ENCODE measurements around the gene ADARB2.
A peak's percentile ranks its signal among the peaks of the same experiment; 100 is the strongest.
"Not testable (repeated sequence)": the region's sequence is repeated elsewhere in the genome, so short reads cannot be mapped to it uniquely, and the experiment has no call there.

The ADARB2 gene

DNA sequence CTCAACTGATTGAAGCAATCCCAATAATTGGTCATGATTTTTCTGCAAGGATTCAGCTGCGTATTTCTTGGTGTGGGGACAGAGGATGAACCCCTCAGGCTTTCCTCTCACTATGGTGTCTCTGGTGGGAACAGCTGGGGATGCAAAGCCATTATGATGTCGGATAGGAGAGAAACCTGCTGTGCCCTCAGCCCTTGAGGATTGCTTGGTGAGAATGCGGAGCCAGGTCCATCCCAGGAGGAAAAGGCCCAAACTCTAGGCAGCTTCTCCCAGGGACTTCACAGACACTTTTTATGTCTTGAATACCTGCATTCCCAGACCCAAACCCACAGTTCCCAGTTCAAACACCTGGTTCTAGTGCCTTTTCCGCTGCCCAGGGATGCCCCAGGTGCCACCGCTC lies 379.2 kb downstream of the ADARB2 start:
- Mint-ChIP-seq H3K4me1 (peaks cover 9% of the 10 kb centered on the region), H3K4me3 (no peak overlapping the region), H3K36me3 (no peaks in the 10 kb centered on the region), H3K9me3 (no peaks in the 10 kb centered on the region), H3K27ac (no peak overlapping the region)
- no peak for DNase-seq (ENCODE audit: low spot score in 2 of 2)
- no peak for ATAC-seq

DNA sequence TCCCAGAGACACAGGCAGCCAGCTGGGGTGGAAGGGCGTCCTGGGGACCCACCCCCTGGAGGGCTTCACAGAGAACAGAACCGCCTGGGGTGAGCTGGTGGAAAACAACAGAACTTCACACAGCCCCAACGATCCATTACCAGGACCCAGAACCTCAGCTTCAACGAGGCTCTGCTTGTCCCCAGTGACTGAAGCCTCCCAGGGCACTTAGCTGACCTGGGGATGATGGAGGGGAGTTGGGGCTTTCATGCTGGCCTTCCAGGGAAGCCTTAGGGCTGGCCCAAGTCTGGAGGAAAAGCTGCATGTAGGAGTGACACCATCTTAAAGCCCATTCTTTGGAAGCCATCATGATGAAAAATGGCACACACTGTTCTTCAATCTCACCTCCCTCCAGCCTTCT lies 381.0 kb downstream of the ADARB2 start:
- Mint-ChIP-seq H3K27ac (no peak overlapping the region), H3K4me1 (peaks cover 9% of the 10 kb centered on the region), H3K36me3 (no peaks in the 10 kb centered on the region), H3K9me3 (no peaks in the 10 kb centered on the region), H3K4me3 (no peak overlapping the region)
- ATAC-seq (no peak), DNase-seq (ENCODE audit: low spot score in 2 of 2) (no peak)

DNA sequence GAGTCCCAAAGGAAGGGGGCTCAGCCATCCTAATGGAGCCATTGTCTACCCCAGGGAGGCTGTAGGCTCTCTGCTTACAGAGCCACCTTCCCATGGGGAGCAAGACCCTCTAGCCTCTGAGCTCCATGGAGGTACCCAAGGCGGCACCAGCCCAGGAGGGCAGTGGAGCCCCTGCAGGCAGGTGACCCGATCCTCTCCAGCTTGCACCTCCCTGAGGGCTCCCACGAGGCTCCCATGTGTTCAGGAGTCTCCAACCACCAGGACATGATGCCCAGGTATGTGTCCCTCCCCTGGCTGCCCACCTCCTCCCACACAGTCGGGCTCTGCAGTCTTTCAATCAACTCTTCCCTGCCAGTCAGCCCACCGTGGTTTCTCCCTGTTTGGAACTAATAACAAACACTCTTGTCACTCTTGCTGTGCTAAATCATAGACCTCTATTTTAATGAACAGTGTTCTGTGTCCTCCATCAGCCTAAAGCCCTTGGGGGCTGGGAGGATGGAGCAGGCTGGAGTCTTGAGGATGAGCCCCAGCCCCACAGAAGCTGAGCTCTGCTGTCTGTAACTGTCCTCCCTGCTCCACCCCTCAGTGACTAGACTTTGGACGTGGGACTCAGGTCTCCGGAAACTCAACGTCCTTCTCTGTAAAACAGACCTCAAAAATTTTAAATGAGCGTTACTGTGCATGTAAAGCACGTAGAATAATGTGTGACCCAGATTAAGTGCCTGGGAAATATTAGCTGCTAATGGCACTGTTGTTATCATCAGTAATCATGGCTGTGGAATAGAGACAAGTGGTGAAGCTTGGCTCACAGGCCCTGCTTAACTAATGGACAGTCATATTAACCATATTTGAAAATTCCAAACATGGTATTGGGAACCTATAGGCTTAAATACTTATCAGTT lies 382.3 kb downstream of the ADARB2 start:
- no peak overlapping the region for H3K27ac Mint-ChIP-seq
- no peaks in the 10 kb centered on the region for H3K9me3 Mint-ChIP-seq
- no peaks in the 10 kb centered on the region for H3K36me3 Mint-ChIP-seq
- ATAC-seq (peak; percentile 36), DNase-seq (ENCODE audit: low spot score in 2 of 2) (no peak)
- H3K4me1 Mint-ChIP-seq = peaks cover 14% of the 10 kb centered on the region
- H3K4me3 Mint-ChIP-seq = no peak overlapping the region

- H3K9me3 Mint-ChIP-seq; H3K27ac Mint-ChIP-seq; H3K36me3 Mint-ChIP-seq; ATAC-seq; DNase-seq (ENCODE audit: low spot score in 2 of 2); H3K4me3 Mint-ChIP-seq: not testable (repeated sequence)
- H3K4me1 Mint-ChIP-seq = peaks cover 11% of the 10 kb centered on the region
Observed at GRCh38 chr10:1352296-1352695, 385.0 kb downstream of the ADARB2 start.

GRCh38 chr10:1348773-1349050 lies 388.6 kb downstream of the ADARB2 start:
- Mint-ChIP-seq H3K4me3 (no peak overlapping the region), H3K27ac (no peak overlapping the region), H3K9me3 (no peaks in the 10 kb centered on the region), H3K36me3 (no peaks in the 10 kb centered on the region), H3K4me1 (peaks cover 11% of the 10 kb centered on the region)
- DNase-seq (ENCODE audit: low spot score in 2 of 2) (no peak), ATAC-seq (peak; percentile 13)

GRCh38 chr10:1347962-1348772 lies 389.2 kb downstream of the ADARB2 start:
- no peak overlapping the region for H3K4me3 Mint-ChIP-seq
- H3K9me3 Mint-ChIP-seq = no peaks in the 10 kb centered on the region
- no peak overlapping the region for H3K27ac Mint-ChIP-seq
- no peaks in the 10 kb centered on the region for H3K36me3 Mint-ChIP-seq
- H3K4me1 Mint-ChIP-seq = peaks cover 11% of the 10 kb centered on the region
- ATAC-seq (peak; percentile 53), DNase-seq (ENCODE audit: low spot score in 2 of 2) (no peak)

GRCh38 chr10:1347525-1347924 lies 389.8 kb downstream of the ADARB2 start:
- DNase-seq (ENCODE audit: low spot score in 2 of 2) = no peak
- Mint-ChIP-seq H3K36me3 (no peaks in the 10 kb centered on the region), H3K4me3 (no peak overlapping the region), H3K4me1 (peaks cover 11% of the 10 kb centered on the region), H3K27ac (no peak overlapping the region), H3K9me3 (no peaks in the 10 kb centered on the region)
- ATAC-seq = no peak

GRCh38 chr10:1346201-1346600 lies 391.1 kb downstream of the ADARB2 start:
- Mint-ChIP-seq H3K27ac (no peak overlapping the region), H3K4me1 (peaks cover 11% of the 10 kb centered on the region), H3K4me3 (no peak overlapping the region), H3K9me3 (no peaks in the 10 kb centered on the region), H3K36me3 (no peaks in the 10 kb centered on the region)
- DNase-seq (ENCODE audit: low spot score in 2 of 2) = no peak
- no peak for ATAC-seq

- ATAC-seq = no peak
- DNase-seq (ENCODE audit: low spot score in 2 of 2) = no peak
- peaks cover 10% of the 10 kb centered on the region for H3K4me1 Mint-ChIP-seq
Observed at GRCh38 chr10:1345368-1345767, 392.0 kb downstream of the ADARB2 start.

DNA sequence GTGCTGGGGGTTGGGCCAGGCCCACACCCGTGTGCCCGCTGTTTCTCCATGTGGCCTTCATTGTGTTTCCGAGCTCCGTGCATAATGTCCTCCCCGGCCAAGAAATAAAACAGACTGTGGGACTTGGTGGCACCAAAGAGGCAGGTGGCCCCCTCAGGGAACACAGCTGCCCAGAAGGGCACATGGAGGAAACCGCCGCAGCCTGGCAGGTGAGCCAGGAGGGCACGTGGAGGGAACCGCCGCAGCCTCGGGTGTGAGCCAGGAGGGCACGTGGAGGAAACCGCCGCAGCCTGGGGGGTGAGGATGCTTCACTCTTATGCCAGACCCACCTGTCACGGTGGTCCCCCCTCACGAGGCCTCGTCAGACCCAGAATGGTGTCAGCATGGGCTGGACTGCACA lies 392.5 kb downstream of the ADARB2 start:
- H3K36me3 Mint-ChIP-seq = no peaks in the 10 kb centered on the region
- H3K4me1 Mint-ChIP-seq = peaks cover 4% of the 10 kb centered on the region
- no peak overlapping the region for H3K27ac Mint-ChIP-seq
- no peak overlapping the region for H3K4me3 Mint-ChIP-seq
- no peaks in the 10 kb centered on the region for H3K9me3 Mint-ChIP-seq
- ATAC-seq = no peak
- no peak for DNase-seq (ENCODE audit: low spot score in 2 of 2)

More at GRCh38 chr10:1345368-1345767, 392.0 kb downstream of the ADARB2 start:
- H3K36me3 Mint-ChIP-seq = no peaks in the 10 kb centered on the region
- H3K27ac Mint-ChIP-seq = no peak overlapping the region
- H3K9me3 Mint-ChIP-seq = no peaks in the 10 kb centered on the region
- H3K4me3 Mint-ChIP-seq = no peak overlapping the region

DNA sequence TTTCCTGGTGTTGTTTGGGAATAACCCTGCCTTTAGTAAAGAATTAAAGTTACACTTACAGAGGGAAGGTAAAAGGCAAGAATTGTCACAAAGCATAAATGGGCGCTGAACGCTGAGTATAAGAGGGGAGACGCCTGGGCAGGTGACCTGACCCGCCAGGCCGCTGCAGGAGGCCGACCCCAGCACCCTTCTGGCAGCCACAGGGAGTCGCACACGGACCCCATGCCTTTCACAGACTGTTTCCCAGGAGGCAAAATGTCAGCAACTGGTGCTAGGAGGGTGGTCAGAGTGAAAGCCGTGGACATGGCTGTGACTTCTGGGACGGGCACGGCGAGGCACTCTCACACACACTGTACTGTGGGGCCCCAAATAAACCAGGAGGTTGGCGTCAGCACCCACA lies 392.9 kb downstream of the ADARB2 start:
- Mint-ChIP-seq H3K27ac (no peak overlapping the region), H3K9me3 (no peaks in the 10 kb centered on the region), H3K4me3 (no peak overlapping the region), H3K36me3 (no peaks in the 10 kb centered on the region), H3K4me1 (peaks cover under 1% of the 10 kb centered on the region)
- no peak for DNase-seq (ENCODE audit: low spot score in 2 of 2)
- ATAC-seq = no peak

- Mint-ChIP-seq H3K9me3 (no peaks in the 10 kb centered on the region), H3K27ac (no peak overlapping the region), H3K36me3 (no peaks in the 10 kb centered on the region), H3K4me1 (no peaks in the 10 kb centered on the region), H3K4me3 (no peak overlapping the region)
- no peak for ATAC-seq
- no peak for DNase-seq (ENCODE audit: low spot score in 2 of 2)
Observed at GRCh38 chr10:1343176-1343575, 394.1 kb downstream of the ADARB2 start.

- not testable (repeated sequence) for ATAC-seq; H3K36me3 Mint-ChIP-seq; H3K4me1 Mint-ChIP-seq; H3K4me3 Mint-ChIP-seq; H3K9me3 Mint-ChIP-seq; H3K27ac Mint-ChIP-seq; DNase-seq (ENCODE audit: low spot score in 2 of 2)
Observed at GRCh38 chr10:1341052-1341451, 396.3 kb downstream of the ADARB2 start.

DNA sequence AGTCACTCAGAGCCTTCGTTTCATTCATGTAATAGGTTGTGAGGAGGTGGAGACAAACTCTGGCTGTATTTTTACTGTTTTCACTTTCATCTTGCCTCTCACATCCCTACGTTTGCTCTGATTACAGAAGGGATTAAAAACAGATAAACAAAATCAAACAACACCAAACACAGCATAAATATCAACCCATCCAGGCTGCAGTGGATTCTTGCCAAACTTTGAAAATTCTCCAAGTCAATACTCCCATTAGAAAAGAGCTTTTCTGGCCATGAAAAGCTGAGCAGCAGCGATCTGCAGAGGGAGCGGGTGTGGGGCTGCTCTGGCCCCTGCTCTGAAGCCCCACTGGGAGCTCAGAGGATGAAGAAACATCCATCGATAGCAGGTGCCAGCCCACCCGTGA lies 397.9 kb downstream of the ADARB2 start:
- Mint-ChIP-seq H3K4me3 (no peak overlapping the region), H3K9me3 (no peaks in the 10 kb centered on the region), H3K4me1 (no peaks in the 10 kb centered on the region), H3K27ac (no peak overlapping the region), H3K36me3 (no peaks in the 10 kb centered on the region)
- ATAC-seq (no peak), DNase-seq (ENCODE audit: low spot score in 2 of 2) (no peak)

DNA sequence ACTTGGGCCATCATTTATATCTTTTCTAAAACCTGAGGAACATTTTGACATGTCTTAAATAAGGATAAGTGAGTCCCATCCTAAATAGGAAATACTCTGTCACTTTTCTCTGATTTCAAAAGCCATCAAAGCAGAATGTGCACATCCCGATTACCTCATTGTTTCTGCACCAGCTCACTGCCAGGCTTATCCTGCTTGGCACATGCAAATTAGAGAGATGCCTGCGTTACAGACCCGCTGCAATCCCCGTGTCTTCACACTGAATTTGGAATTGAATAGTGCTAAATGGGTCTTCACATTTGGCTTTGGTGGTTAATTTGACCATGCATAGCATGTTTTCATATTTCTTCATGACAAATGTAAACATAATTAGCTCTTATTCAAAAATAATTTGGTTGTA lies 401.7 kb downstream of the ADARB2 start:
- no peaks in the 10 kb centered on the region for H3K36me3 Mint-ChIP-seq
- no peaks in the 10 kb centered on the region for H3K9me3 Mint-ChIP-seq
- DNase-seq (ENCODE audit: low spot score in 2 of 2) (no peak), ATAC-seq (no peak)
- no peak overlapping the region for H3K4me3 Mint-ChIP-seq
- no peak overlapping the region for H3K27ac Mint-ChIP-seq
- no peaks in the 10 kb centered on the region for H3K4me1 Mint-ChIP-seq

- Mint-ChIP-seq H3K36me3 (no peaks in the 10 kb centered on the region), H3K9me3 (no peaks in the 10 kb centered on the region), H3K27ac (no peak overlapping the region), H3K4me3 (no peak overlapping the region), H3K4me1 (no peaks in the 10 kb centered on the region)
- no peak for DNase-seq (ENCODE audit: low spot score in 2 of 2)
- no peak for ATAC-seq
Observed at GRCh38 chr10:1333981-1334380, 403.3 kb downstream of the ADARB2 start.
